ENCODE measurements around the gene LASP1NB.

LASP1NB gene

GRCh38 chr17:38898812-38899348, 26.5 kb upstream of the LASP1NB start:
- peaks cover 17% of the 10 kb centered on the region for H3K4me1 ChIP-seq
- no peak overlapping the region for H2AFZ ChIP-seq
- H3K27ac ChIP-seq: peak overlapping the region; percentile 58
- H3K9me3 ChIP-seq (ENCODE audit: control insufficient read depth, low read length): no peaks in the 10 kb centered on the region
- H3K4me3 ChIP-seq (ENCODE audit: low read depth, low read length): no peak overlapping the region
- peak overlapping the region; percentile 53 for H3K4me2 ChIP-seq (ENCODE audit: low read length)
- H3K9ac ChIP-seq: no peak overlapping the region
- H3K36me3 ChIP-seq (ENCODE audit: control insufficient read depth, insufficient read depth, low read length): no peaks in the 10 kb centered on the region
- H3K27me3 ChIP-seq (ENCODE audit: control insufficient read depth, insufficient read depth, low read length): no peaks in the 10 kb centered on the region
- no peak for TF ChIP-seq CTCF (IDR thresholded peaks at IDR 0.05)
- H3K79me2 ChIP-seq: peaks cover 26% of the 10 kb centered on the region

- Histone ChIP-seq H3K27ac (no peak overlapping the region), H3K79me2 (peaks cover 26% of the 10 kb centered on the region), H3K27me3 (ENCODE audit: control insufficient read depth, insufficient read depth, low read length) (no peaks in the 10 kb centered on the region), H2AFZ (no peak overlapping the region), H3K4me1 (peaks cover 17% of the 10 kb centered on the region), H3K4me3 (ENCODE audit: low read depth, low read length) (no peak overlapping the region), H3K36me3 (ENCODE audit: control insufficient read depth, insufficient read depth, low read length) (no peaks in the 10 kb centered on the region), H3K9me3 (ENCODE audit: control insufficient read depth, low read length) (no peaks in the 10 kb centered on the region), H3K4me2 (ENCODE audit: low read length) (no peak overlapping the region), H3K9ac (no peak overlapping the region)
- no peak for TF ChIP-seq CTCF (IDR thresholded peaks at IDR 0.05)
These were observed 26.0 kb upstream of the LASP1NB start for GRCh38 chr17:38899421-38899820.

GRCh38 chr17:38900978-38901656, 24.3 kb upstream of the LASP1NB start:
- no peaks in the 10 kb centered on the region for H3K36me3 ChIP-seq (ENCODE audit: control insufficient read depth, insufficient read depth, low read length)
- peak overlapping the region; percentile 9 for H3K4me3 ChIP-seq (ENCODE audit: low read depth, low read length)
- H3K9ac ChIP-seq: no peak overlapping the region
- peaks cover 26% of the 10 kb centered on the region for H3K79me2 ChIP-seq
- H3K4me1 ChIP-seq: peaks cover 17% of the 10 kb centered on the region
- no peaks in the 10 kb centered on the region for H3K9me3 ChIP-seq (ENCODE audit: control insufficient read depth, low read length)
- no peak for TF ChIP-seq CTCF (IDR thresholded peaks at IDR 0.05)
- H3K27me3 ChIP-seq (ENCODE audit: control insufficient read depth, insufficient read depth, low read length): no peaks in the 10 kb centered on the region
- no peak overlapping the region for H2AFZ ChIP-seq
- H3K4me2 ChIP-seq (ENCODE audit: low read length): peak overlapping the region; percentile 61
- peak overlapping the region; percentile 6 for H3K27ac ChIP-seq

GRCh38 chr17:38903404-38903803, 22.0 kb upstream of the LASP1NB start:
- Histone ChIP-seq H3K4me3 (ENCODE audit: low read depth, low read length) (no peak overlapping the region), H3K27ac (no peak overlapping the region), H3K36me3 (ENCODE audit: control insufficient read depth, insufficient read depth, low read length) (no peaks in the 10 kb centered on the region), H2AFZ (no peak overlapping the region), H3K4me1 (peaks cover 11% of the 10 kb centered on the region), H3K27me3 (ENCODE audit: control insufficient read depth, insufficient read depth, low read length) (no peaks in the 10 kb centered on the region), H3K79me2 (peaks cover 25% of the 10 kb centered on the region), H3K9ac (no peak overlapping the region), H3K9me3 (ENCODE audit: control insufficient read depth, low read length) (no peaks in the 10 kb centered on the region), H3K4me2 (ENCODE audit: low read length) (no peak overlapping the region)
- no peak for TF ChIP-seq CTCF (IDR thresholded peaks at IDR 0.05)

GRCh38 chr17:38904892-38905291, 20.5 kb upstream of the LASP1NB start:
- Histone ChIP-seq H3K4me3 (ENCODE audit: low read depth, low read length) (no peak overlapping the region), H3K36me3 (ENCODE audit: control insufficient read depth, insufficient read depth, low read length) (no peaks in the 10 kb centered on the region), H3K4me2 (ENCODE audit: low read length) (no peak overlapping the region), H3K27ac (no peak overlapping the region), H2AFZ (no peak overlapping the region), H3K4me1 (peaks cover 11% of the 10 kb centered on the region), H3K79me2 (peaks cover 25% of the 10 kb centered on the region), H3K9me3 (ENCODE audit: control insufficient read depth, low read length) (no peaks in the 10 kb centered on the region), H3K27me3 (ENCODE audit: control insufficient read depth, insufficient read depth, low read length) (no peaks in the 10 kb centered on the region), H3K9ac (no peak overlapping the region)
- TF ChIP-seq CTCF (IDR thresholded peaks at IDR 0.05): no peak
